BLaER1 (cell line): ENCODE data around the gene SPOCK3.

ENCODE experiments used
- H3K27ac ChIP-seq: shearing (Covaris generic); formaldehyde crosslinking; 2 replicates; pipeline ENCODE4 v1.8.1; 2022
- H3K27me3 ChIP-seq: shearing (Covaris generic); formaldehyde crosslinking; 2 replicates; pipeline ENCODE4 v1.8.1; 2022
- H3K36me3 ChIP-seq: shearing (Covaris generic); formaldehyde crosslinking; 2 replicates; pipeline ENCODE4 v1.8.1; 2022
- H3K4me1 ChIP-seq: shearing (Covaris generic); formaldehyde crosslinking; 2 replicates; pipeline ENCODE4 v1.8.1; 2022
- H3K4me2 ChIP-seq: shearing (Covaris generic); formaldehyde crosslinking; 2 replicates; pipeline ENCODE4 v1.8.1; 2022
- H3K4me3 ChIP-seq: shearing (Covaris generic); formaldehyde crosslinking; 2 replicates; pipeline ENCODE4 v1.8.1; 2022
- H3K9ac ChIP-seq: shearing (Covaris generic); formaldehyde crosslinking; 2 replicates; pipeline ENCODE4 v1.8.1; 2022
- H3K9me3 ChIP-seq: shearing (Covaris generic); formaldehyde crosslinking; 2 replicates; pipeline ENCODE4 v1.8.1; 2022
- H4K20me1 ChIP-seq: shearing (Covaris generic); formaldehyde crosslinking; 2 replicates; pipeline ENCODE4 v1.8.1; 2022
- Cebpa-rat ChIP-seq: shearing (Covaris generic); IDR thresholded peaks from 2 replicates; pipeline ENCODE4 v1.8.1; 2022

The SPOCK3 gene

DNA sequence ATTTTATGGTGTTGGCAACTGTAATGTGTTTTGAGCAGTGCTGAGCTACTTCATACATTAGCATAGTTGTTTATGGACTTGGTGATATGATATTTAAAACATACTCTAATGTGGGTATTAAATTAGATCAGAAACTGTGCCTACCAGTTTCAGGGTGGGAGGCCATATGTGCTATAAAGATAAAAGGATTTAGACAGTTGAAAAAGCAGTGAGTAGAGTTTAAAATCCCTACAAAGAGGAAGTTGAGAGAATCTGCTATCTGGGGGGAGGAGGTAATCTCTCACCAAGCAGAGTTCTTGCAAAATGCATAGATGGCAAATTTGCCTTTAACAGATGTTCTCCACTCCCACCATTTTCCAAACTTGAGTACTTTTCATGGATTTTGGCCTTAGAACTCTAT, 154.5 kb downstream of the SPOCK3 start:
- no peak overlapping the region for H3K9ac ChIP-seq
- H3K9me3 ChIP-seq, result no peaks in the 10 kb centered on the region
- no peaks in the 10 kb centered on the region for H4K20me1 ChIP-seq
- no peaks in the 10 kb centered on the region for H3K4me1 ChIP-seq
- TF ChIP-seq Cebpa-rat, result no peak
- H3K4me2 ChIP-seq, result no peak overlapping the region
- H3K4me3 ChIP-seq, result no peak overlapping the region
- no peaks in the 10 kb centered on the region for H3K36me3 ChIP-seq
- no peak overlapping the region for H3K27ac ChIP-seq
- H3K27me3 ChIP-seq, result no peaks in the 10 kb centered on the region

DNA sequence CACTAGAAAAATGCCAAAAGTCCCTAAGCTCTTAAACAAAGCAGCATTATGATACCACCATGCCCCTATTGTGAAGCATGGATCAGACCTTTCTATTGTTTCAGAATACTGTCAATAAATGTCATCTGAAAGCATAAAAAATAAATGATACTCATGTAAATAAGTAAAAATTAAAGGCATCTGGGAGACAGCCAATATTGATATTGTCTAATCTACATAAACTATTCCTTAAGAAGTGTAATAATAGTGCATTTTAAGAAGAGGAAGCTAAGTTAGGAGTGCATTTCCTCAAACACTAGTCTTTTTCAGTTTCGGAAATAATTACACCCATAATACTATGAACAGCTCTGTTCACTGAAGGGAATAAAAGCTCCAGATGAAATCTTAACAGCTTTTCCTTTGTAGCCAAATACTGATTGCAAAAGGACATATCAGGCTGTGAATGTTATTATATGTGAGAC, 181.6 kb downstream of the SPOCK3 start:
- H3K27ac ChIP-seq, result no peak overlapping the region
- no peaks in the 10 kb centered on the region for H4K20me1 ChIP-seq
- no peak overlapping the region for H3K4me3 ChIP-seq
- H3K27me3 ChIP-seq, result no peaks in the 10 kb centered on the region
- H3K4me1 ChIP-seq, result peaks cover 16% of the 10 kb centered on the region
- no peaks in the 10 kb centered on the region for H3K36me3 ChIP-seq
- H3K9ac ChIP-seq, result no peak overlapping the region
- H3K4me2 ChIP-seq, result peak overlapping the region; percentile 52
- TF ChIP-seq Cebpa-rat, result no peak
- H3K9me3 ChIP-seq, result no peaks in the 10 kb centered on the region

DNA sequence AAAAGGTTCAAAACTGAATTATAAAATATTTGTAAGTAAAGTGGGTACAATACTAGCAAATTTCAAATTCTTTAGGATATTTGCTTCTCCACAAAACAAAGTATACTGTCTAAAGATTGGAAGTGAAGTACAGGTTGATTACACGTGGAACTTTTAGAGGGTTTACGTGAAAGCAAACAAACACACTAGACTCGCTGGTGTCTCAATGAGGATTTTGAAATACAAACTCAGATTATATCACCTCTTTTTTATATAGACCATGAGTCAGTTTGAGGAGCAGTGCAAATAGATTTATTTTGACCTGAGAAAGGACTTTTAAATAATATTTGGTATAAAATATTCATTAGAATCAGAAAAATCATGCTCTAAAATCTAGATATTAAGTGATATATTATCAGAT, 185.0 kb downstream of the SPOCK3 start:
- Histone ChIP-seq H3K27me3 (no peaks in the 10 kb centered on the region), H3K4me3 (no peak overlapping the region), H3K9ac (no peak overlapping the region), H3K27ac (no peak overlapping the region), H3K36me3 (no peaks in the 10 kb centered on the region), H3K4me1 (peaks cover 23% of the 10 kb centered on the region), H3K4me2 (no peak overlapping the region), H4K20me1 (no peaks in the 10 kb centered on the region), H3K9me3 (no peaks in the 10 kb centered on the region)
- no peak for TF ChIP-seq Cebpa-rat

DNA sequence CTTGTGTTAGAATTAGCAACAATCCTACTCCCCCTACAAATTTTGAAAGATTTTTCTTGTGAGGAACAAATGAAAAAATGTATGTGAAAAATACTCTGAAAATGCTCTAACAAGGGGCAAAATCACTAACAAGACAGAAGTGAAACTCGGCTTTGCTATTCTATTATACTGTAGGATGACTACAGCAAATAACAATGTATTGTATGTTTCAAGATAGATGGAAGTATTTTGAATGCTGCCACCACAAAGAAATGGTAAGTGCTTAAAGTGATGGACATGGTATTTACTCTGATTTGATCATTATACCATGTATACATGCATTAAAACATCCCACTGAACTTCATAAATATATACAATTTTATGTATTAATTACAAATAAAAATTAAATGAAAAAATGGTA, 192.8 kb downstream of the SPOCK3 start:
- Histone ChIP-seq H4K20me1 (no peaks in the 10 kb centered on the region), H3K4me2 (no peak overlapping the region), H3K27me3 (no peaks in the 10 kb centered on the region), H3K27ac (no peak overlapping the region), H3K4me3 (no peak overlapping the region), H3K9me3 (no peaks in the 10 kb centered on the region), H3K4me1 (0 out of 2 replicates have a peak, but pooled peaks cover 6% of the 10 kb centered on the region), H3K9ac (no peak overlapping the region), H3K36me3 (no peaks in the 10 kb centered on the region)
- no peak for TF ChIP-seq Cebpa-rat

DNA sequence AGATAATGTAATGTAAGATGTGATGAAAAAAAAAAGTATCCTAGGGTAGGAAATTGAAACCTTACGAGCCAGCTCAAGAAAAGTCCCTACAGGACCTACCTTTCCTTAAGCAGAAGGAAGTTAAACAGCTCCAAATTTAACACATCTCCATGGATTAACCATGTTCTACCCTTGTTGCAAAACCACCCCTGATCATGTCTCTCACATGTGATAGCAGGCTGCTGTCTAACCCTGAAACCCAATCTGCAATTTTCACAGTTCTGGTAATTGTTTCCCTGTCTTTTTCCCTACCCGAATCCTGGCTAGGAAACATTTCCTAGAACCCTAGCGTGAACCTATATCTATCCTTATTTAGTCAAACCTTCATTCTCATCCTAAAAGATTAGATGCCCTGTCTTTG, 198.9 kb downstream of the SPOCK3 start:
- Histone ChIP-seq H3K9ac (no peak overlapping the region), H3K4me1 (no peaks in the 10 kb centered on the region), H3K9me3 (no peaks in the 10 kb centered on the region), H4K20me1 (no peaks in the 10 kb centered on the region), H3K4me3 (no peak overlapping the region), H3K27me3 (no peaks in the 10 kb centered on the region), H3K27ac (no peak overlapping the region), H3K36me3 (no peaks in the 10 kb centered on the region), H3K4me2 (no peak overlapping the region)
- TF ChIP-seq Cebpa-rat, result no peak

DNA sequence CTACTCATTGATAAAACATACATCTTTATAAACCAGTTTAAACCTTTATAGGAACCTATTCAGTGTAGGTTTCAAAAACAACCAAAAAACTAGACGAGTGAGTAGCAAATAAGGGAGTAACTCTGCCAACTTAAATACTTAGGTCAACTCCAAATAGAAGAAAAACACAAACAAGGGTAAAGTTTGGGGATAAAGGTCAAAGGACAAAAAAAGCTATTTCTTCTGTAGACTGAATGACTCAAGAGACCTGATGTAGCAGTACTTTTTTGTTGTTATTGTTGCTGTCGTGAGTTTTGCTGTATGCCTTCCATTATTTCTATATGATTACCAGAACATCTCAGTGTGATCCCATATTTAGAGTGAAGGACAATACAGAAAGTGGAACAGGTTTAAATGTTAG, 199.3 kb downstream of the SPOCK3 start:
- no peak overlapping the region for H3K9ac ChIP-seq
- no peaks in the 10 kb centered on the region for H3K36me3 ChIP-seq
- H3K9me3 ChIP-seq, result no peaks in the 10 kb centered on the region
- H4K20me1 ChIP-seq, result no peaks in the 10 kb centered on the region
- no peak overlapping the region for H3K4me2 ChIP-seq
- H3K4me1 ChIP-seq, result no peaks in the 10 kb centered on the region
- H3K27me3 ChIP-seq, result no peaks in the 10 kb centered on the region
- TF ChIP-seq Cebpa-rat, result no peak
- no peak overlapping the region for H3K27ac ChIP-seq
- H3K4me3 ChIP-seq, result no peak overlapping the region

DNA sequence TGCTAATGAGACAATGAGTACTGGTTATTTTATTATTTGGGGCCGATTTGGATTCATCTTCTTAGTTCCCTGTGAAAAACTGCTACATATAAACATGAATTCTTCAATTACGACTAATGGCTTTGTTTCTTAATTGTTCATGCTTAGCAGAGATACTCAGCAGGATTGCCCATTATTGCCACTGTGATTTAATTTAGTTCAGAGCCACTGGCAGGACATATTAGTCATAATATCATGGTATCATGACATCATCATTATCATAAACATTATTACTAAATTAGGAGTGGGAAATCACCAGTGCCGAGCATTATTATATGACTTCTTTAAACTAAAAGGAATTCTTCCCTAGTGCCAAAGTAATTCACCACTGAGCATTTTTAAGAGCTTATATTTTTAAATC, 201.4 kb downstream of the SPOCK3 start:
- no peaks in the 10 kb centered on the region for H4K20me1 ChIP-seq
- TF ChIP-seq Cebpa-rat, result no peak
- H3K4me2 ChIP-seq, result no peak overlapping the region
- H3K27me3 ChIP-seq, result no peaks in the 10 kb centered on the region
- no peaks in the 10 kb centered on the region for H3K36me3 ChIP-seq
- no peak overlapping the region for H3K27ac ChIP-seq
- H3K9ac ChIP-seq, result no peak overlapping the region
- no peaks in the 10 kb centered on the region for H3K4me1 ChIP-seq
- no peak overlapping the region for H3K4me3 ChIP-seq
- H3K9me3 ChIP-seq, result no peaks in the 10 kb centered on the region

DNA sequence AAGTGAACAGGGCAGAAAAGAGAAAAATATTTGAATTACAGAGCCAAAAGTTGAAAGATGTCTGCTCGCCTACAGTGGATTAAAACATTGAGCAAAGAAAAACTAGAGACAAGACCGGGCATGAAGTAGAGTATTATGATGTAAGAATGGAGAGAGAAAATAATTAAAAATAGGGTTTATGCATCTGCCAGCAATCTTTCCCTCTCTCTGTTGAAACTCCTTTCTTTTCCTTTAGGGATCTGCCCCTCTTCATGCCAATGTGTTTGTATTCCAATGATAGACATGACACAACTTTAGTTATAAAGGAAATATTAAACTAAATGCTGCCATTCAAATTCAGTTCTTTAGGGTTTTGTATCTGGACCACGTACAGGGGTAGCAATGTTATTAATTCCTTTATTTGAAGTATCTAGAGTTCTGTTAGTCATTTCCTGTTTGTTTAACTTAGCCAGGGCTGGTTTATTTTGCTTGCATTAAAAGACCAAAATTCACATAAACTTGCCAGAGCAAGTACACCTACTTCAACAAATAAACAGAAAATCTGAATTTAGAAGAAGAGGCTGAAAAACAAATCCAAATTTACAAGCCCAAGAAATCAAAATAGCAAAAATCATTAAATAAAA, 202.6 kb downstream of the SPOCK3 start:
- Histone ChIP-seq H3K27ac (no peak overlapping the region), H3K36me3 (no peaks in the 10 kb centered on the region), H3K4me2 (no peak overlapping the region), H3K9ac (no peak overlapping the region), H4K20me1 (no peaks in the 10 kb centered on the region), H3K4me1 (no peaks in the 10 kb centered on the region), H3K9me3 (no peaks in the 10 kb centered on the region), H3K27me3 (no peaks in the 10 kb centered on the region), H3K4me3 (no peak overlapping the region)
- no peak for TF ChIP-seq Cebpa-rat

DNA sequence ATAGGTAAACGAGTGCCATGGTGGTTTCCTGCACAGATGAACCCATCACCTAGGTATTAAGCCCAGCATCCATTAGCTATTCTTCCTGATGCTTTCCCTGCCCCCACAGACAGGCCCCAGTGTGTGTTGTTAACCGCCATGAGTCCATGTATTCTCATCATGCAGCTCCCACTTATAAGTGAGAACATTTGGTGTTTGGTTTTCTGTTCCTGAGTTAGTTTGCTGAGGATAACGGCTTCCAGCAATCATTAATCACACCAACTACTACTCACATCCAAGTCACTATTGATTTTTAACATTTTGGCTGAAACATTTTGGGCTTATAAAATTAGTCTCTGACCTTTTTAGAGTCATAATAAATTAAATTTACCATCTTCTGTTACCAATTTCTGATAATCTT, 205.3 kb downstream of the SPOCK3 start:
- Histone ChIP-seq H3K9ac (no peak overlapping the region), H3K27me3 (no peaks in the 10 kb centered on the region), H4K20me1 (no peaks in the 10 kb centered on the region), H3K4me3 (no peak overlapping the region), H3K36me3 (no peaks in the 10 kb centered on the region), H3K4me2 (no peak overlapping the region), H3K4me1 (no peaks in the 10 kb centered on the region), H3K9me3 (no peaks in the 10 kb centered on the region), H3K27ac (no peak overlapping the region)
- no peak for TF ChIP-seq Cebpa-rat

DNA sequence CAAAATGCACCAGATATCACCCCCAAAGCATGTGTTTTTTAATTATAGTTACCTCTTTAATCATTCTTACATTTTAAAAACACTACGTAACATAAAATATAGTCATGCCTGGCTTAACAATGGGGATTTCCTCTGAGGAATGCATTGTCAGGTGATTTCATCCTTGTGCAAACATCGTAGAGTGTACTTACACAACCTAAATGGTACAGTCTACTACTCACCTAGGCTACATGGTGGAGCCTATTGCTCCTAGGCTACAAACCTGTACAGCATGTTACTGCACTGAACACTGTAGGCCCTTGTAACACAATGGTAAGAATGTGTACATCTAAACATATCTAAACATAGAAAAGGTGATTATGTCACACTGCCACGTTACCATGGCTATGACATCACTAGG, 208.6 kb downstream of the SPOCK3 start:
- H3K27ac ChIP-seq, result no peak overlapping the region
- no peak for TF ChIP-seq Cebpa-rat

More for the DNA sequence above, 208.6 kb downstream of the SPOCK3 start:
- no peak overlapping the region for H3K4me2 ChIP-seq
- H4K20me1 ChIP-seq, result no peaks in the 10 kb centered on the region
- no peaks in the 10 kb centered on the region for H3K4me1 ChIP-seq
- H3K36me3 ChIP-seq, result no peaks in the 10 kb centered on the region
- no peak overlapping the region for H3K4me3 ChIP-seq
- H3K9ac ChIP-seq, result no peak overlapping the region
- no peaks in the 10 kb centered on the region for H3K9me3 ChIP-seq
- H3K27me3 ChIP-seq, result no peaks in the 10 kb centered on the region
